GM12801 (cell line): Measurements from ENCODE around the gene FAM83F.

Source experiments
- CTCF ChIP-seq: IDR thresholded peaks from one replicate; pipeline ENCODE4 v1.5.1; 2011; ENCODE audit warnings: control low read depth; ENCODE audit not compliant: insufficient read length; ENCODE audit errors: extremely low read depth

The FAM83F gene

GRCh38 chr22:40044102-40044869 is 49.5 kb downstream of the FAM83F start:
- TF ChIP-seq CTCF, result no peak

DNA sequence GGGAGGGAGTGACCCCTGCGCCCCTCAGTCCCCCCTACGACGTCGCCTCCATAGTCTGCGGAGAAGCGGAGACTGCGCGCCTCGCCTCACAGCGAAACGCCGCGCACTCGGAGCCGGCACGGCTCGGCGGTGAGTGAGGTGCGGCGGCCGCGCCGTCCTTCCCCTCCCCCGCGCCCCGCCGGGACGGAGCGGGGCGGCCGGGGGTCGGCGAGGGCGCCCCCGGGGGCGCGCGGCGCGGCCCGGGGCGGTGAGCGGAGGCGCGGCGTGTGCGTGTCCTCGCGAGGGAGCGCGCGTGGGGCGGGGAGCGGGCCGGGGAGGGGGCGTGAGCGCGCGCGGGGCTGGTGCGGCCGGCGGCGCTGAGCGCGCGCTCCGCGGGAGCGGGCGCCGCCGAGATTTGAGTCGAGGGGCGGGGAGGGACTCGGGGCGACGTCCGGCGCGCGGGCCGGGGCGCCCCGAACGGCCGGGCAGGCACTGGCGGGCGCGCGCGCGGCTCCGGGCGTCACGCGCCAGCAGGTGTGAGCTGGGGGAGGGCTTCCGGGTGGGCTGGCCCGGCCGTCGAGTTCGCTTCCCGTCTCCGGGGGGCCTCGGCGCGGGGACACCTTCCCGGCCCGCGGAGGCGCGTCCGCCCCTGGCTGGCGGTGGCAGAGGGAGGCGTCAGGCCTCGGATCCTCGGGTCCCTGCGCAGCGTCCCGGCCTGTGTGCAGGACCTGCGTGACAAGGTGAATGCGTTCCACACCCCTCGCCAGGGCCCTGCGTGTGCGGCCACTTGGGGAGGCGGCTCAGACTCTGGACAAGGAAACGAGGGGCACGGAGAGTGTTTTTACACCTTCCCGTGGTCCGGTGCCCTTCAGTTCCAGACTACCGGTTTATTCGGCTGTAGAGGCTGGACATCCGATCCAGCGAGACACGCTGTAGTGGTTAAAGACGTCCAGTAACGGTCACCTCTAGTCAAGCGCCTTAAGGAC is 50.4 kb downstream of the FAM83F start:
- TF ChIP-seq CTCF, result no peak

DNA sequence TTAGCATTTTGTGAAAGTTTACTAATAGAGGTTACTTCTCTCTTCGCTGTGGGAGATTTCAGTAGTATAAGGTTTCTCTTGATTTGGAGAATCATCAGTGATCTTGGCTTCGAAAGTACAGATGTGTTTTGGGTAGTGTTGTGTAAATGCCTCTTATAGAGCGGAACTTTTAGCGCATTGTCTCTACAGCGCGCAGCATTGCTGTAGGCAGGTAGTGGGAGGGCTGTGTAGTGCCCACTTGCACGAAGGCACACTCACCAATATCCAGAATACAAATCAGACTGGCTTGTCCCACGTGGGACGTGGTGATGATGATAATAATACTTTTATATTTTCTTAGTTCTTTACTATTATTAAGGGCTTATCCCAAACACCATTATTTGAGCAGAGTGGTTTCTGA is 51.4 kb downstream of the FAM83F start:
- TF ChIP-seq CTCF, result no peak

- TF ChIP-seq CTCF, result no peak
These were observed 55.5 kb downstream of the FAM83F start for GRCh38 chr22:40050258-40050657.

- no peak for TF ChIP-seq CTCF
These were observed 56.6 kb downstream of the FAM83F start for GRCh38 chr22:40051322-40051721.

DNA sequence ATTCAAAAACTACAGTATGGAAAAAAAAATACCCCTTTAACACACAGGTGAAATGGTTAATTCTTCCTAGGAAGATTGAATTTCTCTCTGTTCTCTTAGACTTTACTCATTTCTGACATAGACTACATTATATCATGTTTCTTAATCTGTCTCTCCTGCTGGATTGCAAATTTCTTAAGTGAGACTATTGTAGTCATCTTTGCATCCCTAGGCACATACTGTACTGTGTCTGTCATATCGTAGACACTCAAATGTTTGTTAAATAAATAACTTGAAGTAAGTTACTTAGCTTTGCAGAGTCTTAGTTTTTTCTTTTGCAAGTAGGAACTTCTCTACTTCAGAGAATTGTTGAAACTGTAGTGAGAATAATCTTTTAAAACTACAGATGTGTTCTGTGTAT is 58.7 kb downstream of the FAM83F start:
- no peak for TF ChIP-seq CTCF

- no peak for TF ChIP-seq CTCF
These were observed 59.7 kb downstream of the FAM83F start for GRCh38 chr22:40054486-40054885.
